ENCODE data around the gene HAUS2.

- TF ChIP-seq CTCF (IDR thresholded peaks at IDR 0.05), result no peak
- no peak for TF ChIP-seq EP300 (IDR thresholded peaks at IDR 0.05)
- TF ChIP-seq POLR2A (IDR thresholded peaks at IDR 0.05), result no peak
These were observed 62.9 kb downstream of the HAUS2 start for GRCh38 chr15:42611532-42611931.
